Putamen (tissue), 1 donor: ENCODE data around the gene LSM7.

ENCODE experiments used
- DNase-seq: peaks from one replicate; pipeline ENCODE4 v3.0.0-alpha.2; 2016; ENCODE audit warnings: low spot score

LSM7 gene

GRCh38 chr19:2328401-2329148 lies at the start of gene LSM7, which contains the start of gene SPPL2B:
LSM7 (minus strand) TSS chr19:2328586; CDS start chr19:2328566, 20 bp downstream.
SPPL2B (plus strand) TSS chr19:2328684; CDS start chr19:2328710, 26 bp downstream.
- DNase-seq = peak; percentile 87

GRCh38 chr19:2376784-2377519 lies 48.6 kb upstream of the LSM7 start:
- no peak for DNase-seq

GRCh38 chr19:2375353-2376121 lies 47.2 kb upstream of the LSM7 start:
- DNase-seq = no peak

GRCh38 chr19:2374808-2375207 lies 46.4 kb upstream of the LSM7 start:
- no peak for DNase-seq

GRCh38 chr19:2372076-2372612 lies 43.8 kb upstream of the LSM7 start:
- no peak for DNase-seq

- no peak for DNase-seq
Observed at GRCh38 chr19:2371656-2372055, 43.3 kb upstream of the LSM7 start.

GRCh38 chr19:2365201-2365970 lies 37.0 kb upstream of the LSM7 start:
- no peak for DNase-seq

- no peak for DNase-seq
Observed at GRCh38 chr19:2363419-2363818, 35.0 kb upstream of the LSM7 start.

GRCh38 chr19:2362970-2363300 lies 34.5 kb upstream of the LSM7 start:
- DNase-seq = no peak

- no peak for DNase-seq
Observed at GRCh38 chr19:2362046-2362969, 33.9 kb upstream of the LSM7 start.

GRCh38 chr19:2361246-2362045 lies 33.1 kb upstream of the LSM7 start:
- DNase-seq = no peak

GRCh38 chr19:2360833-2361232 lies 32.4 kb upstream of the LSM7 start:
- DNase-seq = no peak

GRCh38 chr19:2359992-2360685 lies 31.8 kb upstream of the LSM7 start, which contains the start of gene TMPRSS9:
TMPRSS9 (plus strand) TSS chr19:2360265; CDS start chr19:2389786, 29,521 bp downstream.
- DNase-seq = no peak

- no peak for DNase-seq
Observed at GRCh38 chr19:2358548-2359173, 30.3 kb upstream of the LSM7 start.

GRCh38 chr19:2357279-2358206 lies 29.2 kb upstream of the LSM7 start:
- no peak for DNase-seq

GRCh38 chr19:2356036-2356646 lies 27.8 kb upstream of the LSM7 start:
- DNase-seq = no peak
